GM21367 (cell line): ENCODE measurements around the gene MYO3B.

Experiments
- ATAC-seq: cut with Tn5 transposase; IDR thresholded peaks from one replicate; pipeline ENCODE4 v1.9.1; 2021; ENCODE audit not compliant: unreplicated experiment

MYO3B gene

GRCh38 chr2:170162271-170162632 is 15.7 kb upstream of the MYO3B start:
- ATAC-seq: no peak

GRCh38 chr2:170163411-170164065 is 14.4 kb upstream of the MYO3B start:
- no peak for ATAC-seq

GRCh38 chr2:170165129-170165528 is 12.8 kb upstream of the MYO3B start:
- no peak for ATAC-seq

- no peak for ATAC-seq
These were observed 11.2 kb upstream of the MYO3B start for GRCh38 chr2:170166735-170167134.

- ATAC-seq: no peak
These were observed 7.5 kb upstream of the MYO3B start for GRCh38 chr2:170170281-170171040.

GRCh38 chr2:170176212-170176611 is 1.7 kb upstream of the MYO3B start:
- ATAC-seq: no peak

- ATAC-seq: peak; percentile 58
These were observed 2.2 kb downstream of the MYO3B start for GRCh38 chr2:170180031-170180566.

- no peak for ATAC-seq
These were observed 3.7 kb downstream of the MYO3B start for GRCh38 chr2:170181602-170182001.

- ATAC-seq: no peak
These were observed 7.4 kb downstream of the MYO3B start for GRCh38 chr2:170185319-170185718.

- ATAC-seq: no peak
These were observed 11.8 kb downstream of the MYO3B start for GRCh38 chr2:170189757-170190156.

GRCh38 chr2:170190172-170190571 is 12.2 kb downstream of the MYO3B start:
- no peak for ATAC-seq

- no peak for ATAC-seq
These were observed 13.4 kb downstream of the MYO3B start for GRCh38 chr2:170191166-170191866.

- ATAC-seq: no peak
These were observed 19.0 kb downstream of the MYO3B start for GRCh38 chr2:170196963-170197362.

GRCh38 chr2:170201275-170201674 is 23.3 kb downstream of the MYO3B start:
- no peak for ATAC-seq

GRCh38 chr2:170201734-170202393 is 23.9 kb downstream of the MYO3B start:
- no peak for ATAC-seq

GRCh38 chr2:170202437-170202836 is 24.5 kb downstream of the MYO3B start:
- no peak for ATAC-seq

- ATAC-seq: no peak
These were observed 26.5 kb downstream of the MYO3B start for GRCh38 chr2:170204298-170204951.

GRCh38 chr2:170206246-170206645 is 28.3 kb downstream of the MYO3B start:
- ATAC-seq: no peak

- ATAC-seq: no peak
These were observed 29.0 kb downstream of the MYO3B start for GRCh38 chr2:170206805-170207407.

- ATAC-seq: no peak
These were observed 30.0 kb downstream of the MYO3B start for GRCh38 chr2:170207901-170208300.
